GM19395 (cell line): Measurements from ENCODE around the gene ARID3B.
"Not testable (repeated sequence)": the region's sequence is repeated elsewhere in the genome, so short reads cannot be mapped to it uniquely, and the experiment has no call there.

Experiments
- ATAC-seq: cut with Tn5 transposase; IDR thresholded peaks from one replicate; pipeline ENCODE4 v1.9.1; 2021; ENCODE audit warnings: mild to moderate bottlenecking, moderate library complexity; ENCODE audit not compliant: unreplicated experiment

ARID3B gene

GRCh38 chr15:74540761-74541493 lies at the start of gene ARID3B:
Gene ARID3B (plus strand): TSS chr15:74541220. CDS start chr15:74543937, 2,717 bp downstream.
- peak; percentile 80 for ATAC-seq

- no peak for ATAC-seq
Observed at GRCh38 chr15:74496648-74497047, 44.4 kb upstream of the ARID3B start.

GRCh38 chr15:74497584-74497983 lies 43.4 kb upstream of the ARID3B start:
- ATAC-seq, result no peak

GRCh38 chr15:74499366-74499765 lies 41.7 kb upstream of the ARID3B start:
- no peak for ATAC-seq

- ATAC-seq, result no peak
Observed at GRCh38 chr15:74500401-74500800, 40.6 kb upstream of the ARID3B start.

GRCh38 chr15:74502301-74502700 lies 38.7 kb upstream of the ARID3B start:
- ATAC-seq, result no peak

GRCh38 chr15:74504418-74504817 lies 36.6 kb upstream of the ARID3B start:
- no peak for ATAC-seq

GRCh38 chr15:74504836-74505235 lies 36.2 kb upstream of the ARID3B start:
- ATAC-seq, result no peak

- ATAC-seq, result no peak
Observed at GRCh38 chr15:74505837-74506514, 35.0 kb upstream of the ARID3B start.

GRCh38 chr15:74506515-74506840 lies 34.5 kb upstream of the ARID3B start:
- no peak for ATAC-seq

- no peak for ATAC-seq
Observed at GRCh38 chr15:74511583-74511982, 29.4 kb upstream of the ARID3B start.

GRCh38 chr15:74514059-74514458 lies 27.0 kb upstream of the ARID3B start:
- not testable (repeated sequence) for ATAC-seq

- no peak for ATAC-seq
Observed at GRCh38 chr15:74517096-74517495, 23.9 kb upstream of the ARID3B start.

- no peak for ATAC-seq
Observed at GRCh38 chr15:74519311-74519710, 21.7 kb upstream of the ARID3B start.

GRCh38 chr15:74520407-74520806 lies 20.6 kb upstream of the ARID3B start:
- no peak for ATAC-seq

GRCh38 chr15:74523982-74524381 lies 17.0 kb upstream of the ARID3B start:
- ATAC-seq, result no peak

- no peak for ATAC-seq
Observed at GRCh38 chr15:74525309-74525708, 15.7 kb upstream of the ARID3B start.

- ATAC-seq, result no peak
Observed at GRCh38 chr15:74525945-74526344, 15.1 kb upstream of the ARID3B start.

- no peak for ATAC-seq
Observed at GRCh38 chr15:74528876-74529275, 12.1 kb upstream of the ARID3B start.

GRCh38 chr15:74529921-74530320 lies 11.1 kb upstream of the ARID3B start:
- ATAC-seq, result no peak

GRCh38 chr15:74530771-74531143 lies 10.3 kb upstream of the ARID3B start:
- ATAC-seq, result no peak

- no peak for ATAC-seq
Observed at GRCh38 chr15:74531144-74531811, 9.7 kb upstream of the ARID3B start.
